Limb (tissue), 2 donors: ENCODE measurements around the gene PFDN4.

Source experiments
- DNase-seq, 2 donors: peaks; one replicate each; pipeline ENCODE4 v3.0.0-alpha.2; 2016; ENCODE audit errors: extremely low spot score in 2 of 2

PFDN4 gene

DNA sequence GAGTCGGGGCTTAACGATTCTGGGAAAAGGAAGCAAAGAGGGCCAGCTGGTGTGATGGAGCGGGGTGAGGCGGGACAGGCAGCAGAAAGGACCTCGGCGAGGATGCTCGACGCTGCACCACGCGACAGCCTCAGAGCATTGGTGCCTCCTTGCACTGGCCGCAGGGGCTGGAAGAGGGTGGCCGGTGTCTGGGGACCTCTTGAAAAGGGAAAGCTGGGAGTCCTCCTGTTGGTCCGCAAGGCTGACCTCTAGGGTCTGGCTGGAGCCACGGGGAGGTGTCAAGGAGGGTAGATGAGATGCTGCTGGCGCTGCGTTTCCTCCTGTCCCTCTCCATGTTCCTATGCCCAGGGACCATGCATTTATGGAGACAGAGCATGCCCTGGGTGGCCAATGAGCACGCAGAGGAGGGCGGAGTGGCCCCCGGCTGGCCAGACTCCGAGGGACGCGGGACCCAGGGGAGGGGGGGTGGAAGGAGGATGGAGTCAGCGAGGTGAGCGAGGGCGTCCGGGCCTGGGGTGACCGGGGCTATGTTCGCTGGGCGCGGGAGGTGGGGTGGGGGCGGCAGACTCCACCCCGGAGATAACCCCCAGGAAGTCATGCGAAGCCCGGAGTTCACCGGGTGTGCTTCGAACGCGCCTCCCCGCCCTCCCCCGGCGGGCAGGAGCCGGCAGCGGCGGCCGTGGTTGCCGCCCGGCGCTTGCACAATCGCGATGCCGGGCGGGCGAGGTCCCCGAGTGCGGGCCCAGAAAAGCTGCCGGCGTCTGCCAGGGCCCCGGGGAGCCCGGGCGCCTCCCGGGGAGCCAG lies 34.0 kb upstream of the PFDN4 start, which contains the start of gene CYP24A1:
Gene CYP24A1 (minus strand): TSS at position 334 of the 804 bp plus-strand sequence. CDS start 407 bp downstream, outside the sequence.
- DNase-seq = peak in 1 of 2 donors; percentile 45

DNA sequence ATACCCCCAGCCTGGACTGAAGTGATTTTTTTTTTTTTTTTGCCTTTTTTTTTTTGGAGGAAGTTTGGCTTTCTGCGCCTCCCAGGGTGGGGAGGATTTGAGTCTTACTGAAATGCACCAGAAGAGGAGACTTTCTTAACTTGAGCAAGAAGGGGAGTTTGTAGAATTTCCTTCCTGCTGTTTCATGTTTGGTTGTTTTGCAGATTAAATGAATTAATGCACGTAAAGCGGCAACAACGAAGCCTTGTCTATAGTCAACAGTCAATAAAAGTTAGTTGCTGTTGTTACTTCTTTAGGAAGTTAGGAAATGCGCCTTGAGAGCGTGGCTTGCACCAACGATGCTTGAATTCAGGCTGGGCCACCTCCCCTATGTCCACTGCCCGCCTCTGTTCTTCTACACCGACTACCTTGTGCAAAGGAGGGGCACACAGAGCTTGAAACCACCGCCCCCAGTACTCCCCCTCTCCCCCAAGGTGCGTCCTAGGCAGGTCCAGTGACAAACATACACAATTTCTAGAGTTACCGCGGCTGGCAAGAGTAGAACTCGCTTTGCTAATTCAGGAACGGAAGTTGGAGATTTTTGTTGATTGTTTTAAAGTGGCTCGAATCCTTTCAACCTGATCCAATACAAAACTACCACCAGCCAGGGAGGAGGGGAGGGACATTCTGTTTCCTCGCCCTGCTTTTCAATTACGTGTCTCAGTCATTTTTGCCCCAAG lies 33.3 kb upstream of the PFDN4 start:
- peak in 1 of 2 donors; percentile 31 for DNase-seq

DNA sequence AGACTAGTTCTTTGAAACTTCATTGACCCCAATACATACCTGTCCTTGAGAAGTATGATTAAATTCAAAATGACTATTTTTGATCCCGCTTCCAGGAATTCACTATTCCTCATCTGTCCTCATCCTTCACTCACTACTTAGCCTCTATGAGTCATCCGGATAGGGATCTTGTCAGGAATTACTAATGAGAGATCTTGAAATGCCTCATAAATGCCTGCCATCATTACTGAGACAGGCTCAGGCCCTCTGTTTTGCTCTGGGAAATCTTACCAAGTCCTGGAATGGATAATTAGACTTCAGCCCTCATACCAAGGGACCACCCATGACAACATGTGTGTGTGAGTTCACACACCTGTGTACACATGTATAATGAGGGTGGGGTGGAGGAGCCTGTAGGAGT lies 31.3 kb upstream of the PFDN4 start:
- no peak for DNase-seq

DNA sequence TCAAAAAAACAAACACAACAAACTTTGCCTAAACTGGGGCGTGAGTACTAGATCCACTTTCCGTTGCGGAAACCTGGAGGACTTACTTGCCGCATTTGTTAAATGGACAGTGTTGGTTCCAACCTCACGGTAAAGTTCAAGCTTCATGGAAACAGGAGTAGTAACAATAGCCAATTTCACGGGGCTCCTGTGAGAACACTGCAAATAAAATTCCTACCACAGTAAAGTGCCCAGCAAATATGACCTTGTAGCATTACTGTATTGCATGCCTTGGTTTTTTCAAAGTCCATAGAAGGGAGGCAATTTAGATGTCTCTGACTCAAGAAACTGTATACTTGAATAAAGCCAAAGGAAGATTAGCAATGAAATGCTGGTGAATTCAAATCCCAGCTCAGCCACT lies 30.5 kb upstream of the PFDN4 start:
- DNase-seq = no peak

DNA sequence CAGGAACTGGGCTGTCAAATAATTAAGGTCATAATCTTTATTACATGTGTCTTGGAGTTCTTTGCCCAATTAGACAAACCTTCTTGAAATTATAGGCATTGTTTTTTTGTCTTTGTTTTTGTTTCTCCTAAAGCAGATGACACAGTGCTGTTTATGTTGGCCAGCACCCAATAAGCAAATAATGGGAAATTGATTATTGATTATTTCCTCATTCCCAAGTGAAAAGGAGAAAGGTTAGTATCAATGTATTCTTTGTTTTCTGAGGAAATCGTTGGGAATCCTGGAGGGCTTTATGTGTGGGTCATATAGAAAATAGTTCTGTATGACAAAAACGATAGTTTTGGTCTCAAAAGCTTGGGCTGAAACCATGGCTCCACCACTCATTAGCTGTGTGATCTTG lies 29.6 kb upstream of the PFDN4 start:
- DNase-seq = no peak

DNA sequence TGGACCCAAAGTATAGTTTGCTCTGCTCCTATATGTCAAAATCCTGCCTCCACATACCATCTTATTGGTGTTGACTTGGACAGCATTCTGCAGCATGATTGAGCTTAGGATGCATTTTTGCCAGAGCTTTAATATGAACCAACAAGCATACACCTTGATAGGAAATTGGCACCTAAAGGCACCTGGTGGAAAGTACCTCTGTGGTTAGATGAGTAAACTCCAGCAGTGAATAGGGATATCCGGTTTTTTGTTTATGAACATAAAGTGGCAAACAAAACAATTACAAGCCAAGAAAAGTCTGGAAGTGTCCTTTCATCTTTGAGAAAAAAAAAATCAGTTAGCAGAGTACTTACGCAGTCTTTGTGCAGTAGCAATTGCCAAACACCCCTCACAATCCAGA lies 27.9 kb upstream of the PFDN4 start:
- no peak for DNase-seq

DNA sequence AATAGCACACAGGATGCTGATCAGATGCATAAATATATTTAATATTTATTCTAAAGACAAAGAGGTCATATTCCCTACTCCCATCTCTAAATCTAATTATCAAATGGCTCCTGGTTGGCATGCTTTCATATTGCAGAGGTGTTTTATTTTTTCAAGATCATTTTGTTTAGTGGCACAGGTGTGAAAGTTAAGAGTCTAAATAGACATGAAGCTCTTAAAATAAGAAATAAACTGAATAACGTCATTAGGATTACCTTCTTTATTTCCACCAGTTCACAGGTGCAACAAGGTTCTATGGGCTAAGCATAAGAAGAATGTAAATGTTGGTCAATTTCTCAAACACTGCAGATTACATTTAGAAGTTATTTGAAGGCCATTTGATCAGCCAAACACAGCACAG lies 27.0 kb upstream of the PFDN4 start:
- DNase-seq = no peak

DNA sequence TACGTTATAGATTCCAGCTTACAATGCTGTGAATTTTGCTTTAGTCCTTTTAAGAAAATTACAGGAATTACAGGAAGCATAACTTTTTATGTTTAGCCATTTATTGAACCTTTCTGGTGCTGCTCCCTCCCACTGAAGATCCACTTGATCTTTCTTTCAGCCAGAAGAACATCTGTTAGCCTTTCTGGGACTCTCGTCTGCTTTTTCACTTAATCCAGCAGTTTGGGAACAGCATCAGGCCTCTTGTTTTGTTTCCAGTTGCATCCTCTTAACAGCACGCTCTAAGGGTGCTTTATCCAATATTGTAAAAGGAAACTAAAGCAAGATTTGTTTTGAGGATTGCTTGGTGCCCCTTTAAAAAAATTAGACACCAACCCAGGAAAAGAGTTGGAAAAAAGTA lies 23.8 kb upstream of the PFDN4 start:
- DNase-seq = no peak

DNA sequence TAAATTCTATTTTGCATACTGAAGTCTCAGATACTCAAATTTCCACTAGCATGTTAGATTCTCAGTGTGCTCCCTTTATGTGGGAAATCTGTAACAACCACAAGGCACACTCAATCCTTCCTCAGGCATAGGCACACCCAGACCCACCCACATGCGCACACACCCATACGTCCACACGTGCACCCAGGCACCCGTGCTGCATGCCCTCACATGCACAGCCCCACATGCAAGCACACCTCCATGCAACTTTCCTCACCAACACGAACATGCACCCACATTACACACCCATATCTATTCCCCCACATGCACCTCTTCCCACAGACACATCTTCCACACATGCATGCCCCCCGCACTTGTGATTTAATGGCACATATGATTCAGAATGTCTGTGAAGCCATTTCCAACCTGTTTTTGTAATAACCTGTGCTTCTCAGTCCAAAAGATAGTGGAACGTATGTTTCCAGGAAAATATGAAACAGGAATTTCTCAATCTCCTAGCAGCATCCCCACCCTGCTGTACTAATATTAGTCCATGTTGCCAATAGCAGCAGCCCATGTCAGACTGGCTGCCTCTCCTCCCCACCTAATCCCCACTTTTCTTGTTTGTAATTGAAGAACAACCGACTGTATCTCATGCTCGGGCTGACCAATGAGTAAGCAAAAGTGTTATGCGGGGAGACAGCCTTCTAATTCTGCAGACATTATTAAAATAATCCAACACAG lies 22.8 kb upstream of the PFDN4 start:
- DNase-seq = no peak

DNA sequence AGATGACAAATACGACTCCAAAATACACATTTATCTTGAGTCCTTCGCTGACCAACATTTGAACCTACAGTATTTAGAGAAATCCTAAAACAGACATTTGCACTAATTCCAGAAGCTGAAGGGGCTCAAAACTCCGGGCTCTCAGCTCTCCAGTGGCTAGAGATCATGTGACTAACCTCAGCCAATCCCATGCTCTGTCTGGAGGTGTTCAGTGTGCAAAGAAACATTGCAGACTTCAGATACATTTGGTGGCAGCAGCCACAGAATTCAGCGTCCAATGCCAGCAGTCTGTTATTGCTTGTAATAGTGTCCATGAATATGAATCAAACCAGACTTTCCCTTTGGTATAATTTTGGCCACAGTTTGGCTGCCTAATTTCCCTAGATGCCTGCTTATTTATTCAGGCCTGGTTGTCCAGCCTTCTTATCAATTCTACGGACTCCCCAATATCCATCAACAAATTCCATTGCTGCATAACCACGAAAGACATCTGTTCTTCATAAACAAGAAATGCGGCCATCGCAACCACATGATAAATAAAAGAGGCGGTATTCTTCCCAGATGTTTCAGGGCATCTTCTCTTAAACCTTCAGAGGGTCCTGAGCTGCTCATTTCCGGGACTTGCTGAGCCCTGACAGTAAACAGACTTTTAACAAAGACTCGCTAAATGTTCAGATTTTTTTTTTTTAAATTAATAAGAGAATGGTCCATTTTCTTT lies 19.6 kb upstream of the PFDN4 start:
- peak in 1 of 2 donors; percentile 40 for DNase-seq

DNA sequence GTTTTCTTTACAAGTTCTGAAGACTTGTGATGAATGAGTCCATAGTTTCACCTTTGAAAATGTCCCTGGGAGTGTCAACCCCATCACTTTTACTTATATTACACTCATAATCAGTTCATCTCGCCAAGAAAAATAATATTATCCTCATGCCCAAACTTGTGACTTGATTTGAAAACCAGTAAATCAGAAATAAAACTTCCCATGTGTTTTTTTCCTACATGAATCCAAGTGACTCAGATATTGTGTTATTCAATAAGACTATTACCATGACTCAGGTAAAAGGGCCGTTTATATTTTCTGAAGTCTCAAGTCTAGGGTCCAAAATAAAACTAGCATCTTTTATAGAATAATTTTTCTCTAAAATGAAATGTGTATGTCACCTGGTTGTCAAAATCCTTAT lies 18.3 kb upstream of the PFDN4 start:
- no peak for DNase-seq

DNA sequence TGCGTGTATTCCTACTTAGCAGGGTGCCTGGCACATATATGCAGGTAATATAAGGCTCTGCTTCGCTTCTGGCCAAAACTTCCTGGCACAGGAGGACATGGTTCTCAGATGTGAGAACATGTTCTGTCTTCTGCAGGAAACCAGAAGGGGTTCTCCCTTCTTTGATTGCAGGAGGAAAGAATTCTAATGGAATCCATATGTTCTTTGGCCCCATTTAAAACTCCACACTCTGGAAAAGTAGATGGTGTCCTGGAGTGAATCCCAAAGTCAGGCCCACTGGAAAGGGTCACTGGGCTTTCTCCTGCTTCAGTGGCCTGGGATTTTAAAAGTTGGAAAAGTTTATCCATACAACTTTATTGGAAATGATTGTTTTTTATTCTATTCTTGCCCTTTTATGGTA lies 17.7 kb upstream of the PFDN4 start:
- DNase-seq = peak in 1 of 2 donors; percentile 60

DNA sequence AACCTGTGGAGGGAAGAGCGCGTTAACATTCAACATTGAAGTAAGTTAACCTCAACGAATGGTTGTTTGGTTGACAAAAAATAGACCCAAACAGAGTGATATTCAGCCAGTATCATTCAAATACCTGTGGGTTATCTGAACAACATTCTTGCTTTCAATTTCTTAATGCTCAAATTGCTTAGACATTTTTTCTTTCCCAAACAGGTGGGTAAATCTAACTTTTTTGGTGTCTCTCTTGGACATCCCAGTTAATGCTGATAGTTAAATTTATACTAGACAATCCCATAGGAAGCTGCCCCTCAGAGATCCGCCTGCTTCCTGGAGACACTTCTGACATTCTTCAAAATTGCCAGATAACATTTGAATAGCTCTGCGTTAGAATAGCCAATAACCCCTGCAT lies 14.1 kb upstream of the PFDN4 start:
- DNase-seq = no peak

DNA sequence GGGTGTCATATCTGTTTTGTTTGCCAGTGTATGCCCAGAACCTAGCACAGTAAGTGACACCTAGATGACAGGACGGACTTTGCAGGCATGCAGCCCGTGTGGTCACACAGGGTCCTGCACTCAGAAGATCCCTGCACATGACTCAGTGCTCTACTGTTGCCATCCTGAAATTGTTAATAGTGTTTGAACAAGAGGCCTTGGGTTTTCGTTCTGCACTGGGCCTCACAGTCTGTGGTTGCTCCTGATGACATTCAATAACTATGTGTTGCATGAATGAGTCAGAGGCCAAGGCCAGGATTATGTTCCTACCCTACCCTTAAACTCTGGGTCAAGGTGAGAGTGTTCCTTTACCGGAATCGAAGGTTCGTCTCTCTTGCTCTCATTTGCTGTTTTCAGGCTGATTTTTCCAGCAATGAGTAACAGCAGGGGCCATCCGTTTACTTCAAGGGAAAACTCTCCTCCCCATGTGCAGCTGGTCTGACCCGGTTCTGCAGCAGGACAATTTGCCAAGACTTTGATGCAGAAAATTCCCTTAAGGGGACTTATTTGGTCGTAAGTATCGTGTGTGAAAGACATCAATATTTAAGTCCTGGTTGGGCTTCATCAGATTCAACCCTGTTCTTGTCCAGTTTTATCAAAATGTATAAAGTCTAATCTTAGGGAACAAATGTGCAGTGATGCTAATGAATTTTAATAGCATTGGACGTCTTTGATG lies 13.0 kb upstream of the PFDN4 start:
- peak in 1 of 2 donors; percentile 32 for DNase-seq

DNA sequence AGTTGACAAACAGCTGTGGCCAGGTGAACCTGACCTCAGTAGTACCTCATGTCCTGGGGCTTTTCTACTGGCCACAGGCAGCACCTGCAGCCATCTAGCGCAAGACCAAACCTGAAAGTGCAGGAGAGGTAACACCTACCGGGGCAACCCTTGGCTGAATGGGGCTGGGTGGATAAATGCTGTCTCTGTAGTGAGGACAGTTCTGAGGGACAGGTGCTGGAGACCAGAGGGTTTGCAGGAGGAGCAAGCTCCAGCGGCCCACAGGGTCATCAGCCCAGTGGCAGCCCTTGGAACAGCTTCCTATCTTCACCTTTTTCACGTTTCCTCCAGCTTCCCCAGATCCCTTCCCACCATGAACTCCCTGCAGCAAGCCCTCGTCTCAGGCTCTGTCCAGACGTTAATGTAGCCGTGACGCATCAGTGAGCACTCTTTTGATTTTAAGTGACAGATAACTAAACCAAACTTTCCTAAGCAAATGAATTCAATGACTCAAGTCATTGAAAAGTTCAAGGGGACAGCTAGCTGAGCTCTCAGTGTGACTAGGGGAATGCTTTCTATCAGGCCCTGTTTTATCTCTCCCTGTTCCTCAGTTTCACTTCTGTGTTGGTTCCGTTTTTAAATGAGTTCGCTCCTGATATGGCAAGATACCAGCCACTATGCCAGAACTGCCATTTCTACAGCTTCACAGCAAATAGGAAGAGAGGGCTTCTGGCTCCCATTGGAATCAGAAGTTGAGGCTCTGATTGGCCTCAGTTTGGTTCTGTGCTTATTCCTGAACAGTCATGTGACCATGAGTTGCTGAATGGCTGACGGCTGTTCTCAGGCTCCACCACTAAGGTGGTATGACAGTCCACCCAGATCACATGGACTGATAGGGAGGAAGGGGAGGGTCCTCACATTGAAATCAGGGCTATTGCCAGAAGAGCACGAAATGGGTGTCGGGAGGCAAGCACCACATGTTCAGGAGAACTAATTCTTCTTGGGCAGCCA lies 12.1 kb upstream of the PFDN4 start:
- no peak for DNase-seq

DNA sequence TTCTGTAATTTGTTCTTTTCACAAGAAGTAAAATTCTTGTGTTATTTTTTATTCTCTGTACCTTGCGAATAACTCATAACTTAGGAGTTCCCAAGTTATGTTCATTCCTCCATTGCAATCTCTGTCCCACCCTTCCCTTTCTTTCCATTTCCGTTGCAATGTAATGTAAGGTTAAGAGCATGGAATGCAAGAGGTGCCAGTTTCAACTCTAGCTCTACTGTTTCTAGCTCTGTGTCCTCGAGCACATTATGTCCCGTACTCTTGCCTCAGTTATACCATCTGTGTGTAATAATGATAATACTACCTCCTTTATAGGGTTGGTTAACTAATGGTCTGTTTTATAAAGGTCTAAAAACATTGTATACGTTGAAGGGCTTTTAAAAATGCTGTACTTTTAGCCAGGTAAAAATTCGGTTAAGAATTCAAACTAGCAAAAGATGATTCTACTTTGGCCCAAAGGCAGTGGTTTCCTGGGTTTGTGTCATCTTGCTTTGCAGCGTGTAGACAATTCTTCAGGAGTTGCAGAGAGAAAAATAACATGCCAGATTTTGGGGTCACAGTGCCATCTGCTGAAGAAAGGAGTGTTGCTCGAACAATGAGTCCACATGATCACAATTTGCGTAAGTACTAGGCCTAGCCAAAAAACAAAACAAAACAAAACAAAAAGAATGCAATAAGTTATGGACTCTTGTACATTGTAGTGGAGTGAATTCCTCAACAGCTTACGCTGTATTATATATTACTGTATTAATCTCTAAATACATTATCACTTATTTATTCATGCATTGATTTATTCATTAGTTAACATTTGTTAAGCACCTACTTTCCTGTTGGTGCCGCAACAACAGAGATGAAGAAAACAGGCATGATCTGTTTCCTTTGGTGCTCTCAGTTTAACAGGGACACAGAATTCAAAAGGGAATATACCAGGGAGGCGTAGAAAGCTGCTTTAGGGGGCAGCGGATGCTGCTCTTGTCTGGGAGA lies 10.0 kb upstream of the PFDN4 start:
- no peak for DNase-seq

DNA sequence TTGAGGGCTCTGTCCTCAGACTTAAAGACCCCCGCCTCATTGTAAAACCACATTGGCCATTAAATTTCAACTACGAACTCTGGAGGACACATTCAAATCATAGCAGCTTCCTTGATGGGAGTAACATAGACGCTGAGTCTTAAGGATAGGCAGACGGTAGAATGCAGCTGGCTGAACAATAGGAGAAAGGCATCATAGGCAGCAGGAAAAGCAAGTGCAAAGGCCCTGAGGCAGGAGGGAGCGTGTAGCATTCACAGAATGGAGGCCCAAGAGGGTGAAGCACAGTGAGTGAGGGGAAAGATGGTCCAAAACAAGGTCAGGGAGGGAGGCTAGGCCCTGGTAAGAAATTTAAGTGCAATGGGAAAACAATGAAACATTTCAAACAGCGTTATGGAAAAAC lies 8.6 kb upstream of the PFDN4 start:
- DNase-seq = no peak

DNA sequence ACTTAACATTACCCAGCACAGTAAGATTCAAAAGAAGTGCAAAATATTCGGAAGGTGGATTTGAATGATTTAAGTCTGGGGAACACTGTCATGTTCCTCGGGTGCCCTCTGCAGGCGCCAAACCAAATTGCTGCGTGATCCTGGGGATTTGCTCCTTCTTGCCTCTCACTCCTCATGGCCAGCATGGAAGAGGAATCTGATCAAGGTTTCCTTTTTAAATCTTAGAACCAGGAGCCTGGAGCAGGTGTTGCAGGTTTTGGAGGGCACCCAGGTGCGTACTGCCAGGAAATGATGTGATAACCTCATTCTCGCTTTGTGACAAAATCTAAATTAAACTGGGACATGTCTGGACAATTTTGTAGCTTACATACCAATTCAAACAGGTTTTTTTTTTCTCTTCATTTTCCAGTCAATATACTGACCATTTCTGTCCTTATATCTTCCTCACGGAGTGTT lies 8.1 kb upstream of the PFDN4 start:
- DNase-seq = peak; percentile 63 to 85
